ENCODE results near the gene REXO5. TPM values are rescaled to one million over a fixed set of nuclear protein-coding genes. Genes with fewer than 3 reads are reported as not detected.

Gene REXO5
- total and polyA plus RNA-seq, 2 of the 13 experiments (the other 11 are each of a cell fraction or from before 2014, with no cell fraction given) = 5.9 to 13.1 TPM

DNA sequence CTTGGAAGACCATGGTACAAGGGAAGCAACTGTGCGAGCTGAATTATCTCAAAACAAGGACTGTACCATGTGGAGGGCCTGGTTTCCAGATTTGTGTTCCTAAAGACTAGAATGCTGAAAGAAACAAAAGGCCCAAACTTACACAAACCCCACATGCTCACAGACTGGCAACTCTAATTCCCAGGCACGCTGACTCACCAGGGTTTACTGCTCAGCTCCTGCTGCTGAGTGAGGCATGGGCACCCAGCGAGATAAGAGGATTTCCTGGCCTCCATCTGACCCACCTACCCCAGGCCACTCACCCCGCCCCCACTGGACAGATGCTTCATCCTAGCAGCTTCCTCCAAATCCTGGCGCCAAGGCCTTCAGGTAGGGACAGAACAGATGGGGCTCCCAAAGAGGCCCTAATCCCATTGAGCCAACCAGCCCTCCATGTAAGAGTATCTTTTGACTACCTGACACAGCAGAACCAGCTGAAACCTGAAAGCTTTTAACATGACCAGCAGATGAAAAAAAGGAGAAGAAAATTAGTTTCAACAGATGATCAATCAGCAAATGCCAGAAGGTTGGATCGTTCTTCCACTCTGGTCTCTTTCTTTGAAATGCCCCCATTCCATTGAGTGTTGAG, 59.9 kb downstream of the REXO5 start (continued):
- TF ChIP-seq, protein P1, sequence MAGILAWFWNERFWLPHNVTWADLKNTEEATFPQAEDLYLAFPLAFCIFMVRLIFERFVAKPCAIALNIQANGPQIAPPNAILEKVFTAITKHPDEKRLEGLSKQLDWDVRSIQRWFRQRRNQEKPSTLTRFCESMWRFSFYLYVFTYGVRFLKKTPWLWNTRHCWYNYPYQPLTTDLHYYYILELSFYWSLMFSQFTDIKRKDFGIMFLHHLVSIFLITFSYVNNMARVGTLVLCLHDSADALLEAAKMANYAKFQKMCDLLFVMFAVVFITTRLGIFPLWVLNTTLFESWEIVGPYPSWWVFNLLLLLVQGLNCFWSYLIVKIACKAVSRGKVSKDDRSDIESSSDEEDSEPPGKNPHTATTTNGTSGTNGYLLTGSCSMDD (CRISPR knock-in tag; IDR thresholded peaks at IDR 0.05) = no peak
- TF ChIP-seq, protein P2, sequence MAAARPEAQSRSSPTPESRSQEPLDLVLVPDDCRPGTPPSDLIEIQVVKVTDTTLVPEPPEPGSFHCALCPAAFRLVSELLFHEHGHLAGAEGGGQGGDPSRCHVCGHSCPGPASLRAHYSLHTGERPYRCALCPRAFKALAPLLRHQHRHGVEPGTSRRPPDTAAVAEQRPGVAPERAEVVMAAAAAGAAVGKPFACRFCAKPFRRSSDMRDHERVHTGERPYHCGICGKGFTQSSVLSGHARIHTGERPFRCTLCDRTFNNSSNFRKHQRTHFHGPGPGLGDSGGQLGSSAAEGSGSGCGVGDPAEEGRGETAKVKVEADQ (CRISPR knock-in tag; IDR thresholded peaks at IDR 0.05; ENCODE audit: borderline replicate concordance) = no peak
- TF ChIP-seq FOSL2 (CRISPR knock-in tag; IDR thresholded peaks at IDR 0.05) (peak; percentile 84), HHEX (CRISPR knock-in tag; IDR thresholded peaks at IDR 0.05) (no peak), HDAC6 (IDR thresholded peaks at IDR 0.05; ENCODE audit: low read depth, low read length) (no peak), SAFB2 (CRISPR knock-in tag; IDR thresholded peaks at IDR 0.05; ENCODE audit: borderline replicate concordance, low read depth) (no peak), CEBPG (CRISPR knock-in tag; IDR thresholded peaks at IDR 0.05) (no peak), RBAK (CRISPR knock-in tag; IDR thresholded peaks at IDR 0.05) (no peak), BORCS8-MEF2B (CRISPR knock-in tag; IDR thresholded peaks at IDR 0.05) (0 out of 2 replicates have a peak, but pooled peaks have one; percentile 10), STAT5B (CRISPR knock-in tag; IDR thresholded peaks at IDR 0.05) (no peak), ZNF792 (CRISPR knock-in tag; IDR thresholded peaks at IDR 0.05) (no peak), ZNF550 (CRISPR knock-in tag; IDR thresholded peaks at IDR 0.05; ENCODE audit: borderline replicate concordance) (no peak), KDM6A (CRISPR knock-in tag; IDR thresholded peaks at IDR 0.05; ENCODE audit: low read depth) (no peak), GATAD2A (CRISPR knock-in tag; IDR thresholded peaks at IDR 0.05) (peak; percentile 43; the same call in 1 of the 2 replicates), ZNF598 (CRISPR knock-in tag; IDR thresholded peaks at IDR 0.05; ENCODE audit: borderline replicate concordance) (0 out of 2 replicates have a peak, but pooled peaks have one; percentile 10), MATR3 (CRISPR knock-in tag; IDR thresholded peaks at IDR 0.05) (no peak), ZFP90 (CRISPR knock-in tag; IDR thresholded peaks at IDR 0.05; ENCODE audit: borderline replicate concordance) (no peak), RFXAP (CRISPR knock-in tag; IDR thresholded peaks at IDR 0.05; ENCODE audit: borderline replicate concordance) (no peak), TP53 (CRISPR knock-in tag; conservative IDR thresholded peaks at IDR 0.05) (no peak)
- TF ChIP-seq, protein P3, sequence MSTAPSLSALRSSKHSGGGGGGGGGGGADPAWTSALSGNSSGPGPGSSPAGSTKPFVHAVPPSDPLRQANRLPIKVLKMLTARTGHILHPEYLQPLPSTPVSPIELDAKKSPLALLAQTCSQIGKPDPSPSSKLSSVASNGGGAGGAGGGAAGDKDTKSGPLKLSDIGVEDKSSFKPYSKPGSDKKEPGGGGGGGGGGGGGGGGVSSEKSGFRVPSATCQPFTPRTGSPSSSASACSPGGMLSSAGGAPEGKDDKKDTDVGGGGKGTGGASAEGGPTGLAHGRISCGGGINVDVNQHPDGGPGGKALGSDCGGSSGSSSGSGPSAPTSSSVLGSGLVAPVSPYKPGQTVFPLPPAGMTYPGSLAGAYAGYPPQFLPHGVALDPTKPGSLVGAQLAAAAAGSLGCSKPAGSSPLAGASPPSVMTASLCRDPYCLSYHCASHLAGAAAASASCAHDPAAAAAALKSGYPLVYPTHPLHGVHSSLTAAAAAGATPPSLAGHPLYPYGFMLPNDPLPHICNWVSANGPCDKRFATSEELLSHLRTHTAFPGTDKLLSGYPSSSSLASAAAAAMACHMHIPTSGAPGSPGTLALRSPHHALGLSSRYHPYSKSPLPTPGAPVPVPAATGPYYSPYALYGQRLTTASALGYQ (CRISPR knock-in tag; IDR thresholded peaks at IDR 0.05) = no peak
- TF ChIP-seq, protein P4, sequence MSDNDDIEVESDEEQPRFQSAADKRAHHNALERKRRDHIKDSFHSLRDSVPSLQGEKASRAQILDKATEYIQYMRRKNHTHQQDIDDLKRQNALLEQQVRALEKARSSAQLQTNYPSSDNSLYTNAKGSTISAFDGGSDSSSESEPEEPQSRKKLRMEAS (IDR thresholded peaks at IDR 0.05) = no peak
- TF ChIP-seq, protein P5, sequence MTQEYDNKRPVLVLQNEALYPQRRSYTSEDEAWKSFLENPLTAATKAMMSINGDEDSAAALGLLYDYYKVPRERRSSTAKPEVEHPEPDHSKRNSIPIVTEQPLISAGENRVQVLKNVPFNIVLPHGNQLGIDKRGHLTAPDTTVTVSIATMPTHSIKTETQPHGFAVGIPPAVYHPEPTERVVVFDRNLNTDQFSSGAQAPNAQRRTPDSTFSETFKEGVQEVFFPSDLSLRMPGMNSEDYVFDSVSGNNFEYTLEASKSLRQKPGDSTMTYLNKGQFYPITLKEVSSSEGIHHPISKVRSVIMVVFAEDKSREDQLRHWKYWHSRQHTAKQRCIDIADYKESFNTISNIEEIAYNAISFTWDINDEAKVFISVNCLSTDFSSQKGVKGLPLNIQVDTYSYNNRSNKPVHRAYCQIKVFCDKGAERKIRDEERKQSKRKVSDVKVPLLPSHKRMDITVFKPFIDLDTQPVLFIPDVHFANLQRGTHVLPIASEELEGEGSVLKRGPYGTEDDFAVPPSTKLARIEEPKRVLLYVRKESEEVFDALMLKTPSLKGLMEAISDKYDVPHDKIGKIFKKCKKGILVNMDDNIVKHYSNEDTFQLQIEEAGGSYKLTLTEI (CRISPR knock-in tag; conservative IDR thresholded peaks at IDR 0.05) = no peak
- TF ChIP-seq, protein P6, sequence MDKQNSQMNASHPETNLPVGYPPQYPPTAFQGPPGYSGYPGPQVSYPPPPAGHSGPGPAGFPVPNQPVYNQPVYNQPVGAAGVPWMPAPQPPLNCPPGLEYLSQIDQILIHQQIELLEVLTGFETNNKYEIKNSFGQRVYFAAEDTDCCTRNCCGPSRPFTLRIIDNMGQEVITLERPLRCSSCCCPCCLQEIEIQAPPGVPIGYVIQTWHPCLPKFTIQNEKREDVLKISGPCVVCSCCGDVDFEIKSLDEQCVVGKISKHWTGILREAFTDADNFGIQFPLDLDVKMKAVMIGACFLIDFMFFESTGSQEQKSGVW (CRISPR knock-in tag; IDR thresholded peaks at IDR 0.05; ENCODE audit: borderline replicate concordance) = no peak

Data from HepG2 (cell line).